A673 (cell line): Measurements from ENCODE around the gene NEAT1. TPM values are rescaled to one million over a fixed set of nuclear protein-coding genes. Genes with fewer than 3 reads are reported as not detected.
A peak's percentile ranks its signal among the peaks of the same experiment; 100 is the strongest.

Source experiments
- Bru-seq: library from RNA; stranded (reverse); fragments of 400-500 nt; gene quantifications from one replicate; lab custom pipeline; 2021; lab: Mats Ljungman, UMichigan
- BruChase-seq, 2 experiments: library from RNA; stranded (reverse); fragments of 400-500 nt; gene quantifications; one replicate each; lab custom pipeline; 2021; lab: Mats Ljungman, UMichigan
- BruUV-seq: library from RNA; stranded (reverse); fragments of 400-500 nt; replicated peaks from 2 replicates; lab custom pipeline; 2021; lab: Mats Ljungman, UMichigan
- CTCF ChIA-PET: fragments of 300-600 bp; sonication (Branson Sonifier 250); formaldehyde crosslinking; loops from one replicate; lab custom pipeline; 2022; ENCODE audit warnings: antibody characterized with exemption; lab: Charles Lee
- POLR2A ChIA-PET: fragments of 300-600 bp; sonication (Branson Sonifier 250); formaldehyde crosslinking; loops from one replicate; lab custom pipeline; 2022; ENCODE audit warnings: antibody characterized with exemption; ENCODE audit not compliant: low non-redundant PET; lab: Charles Lee
- DNase-seq: peaks from one replicate; pipeline ENCODE4 v3.0.0-alpha.2; 2015; ENCODE audit warnings: low spot score
- H3K27ac ChIP-seq: fragments of 200-600 bp; sonication (generic); 2 replicates; pipeline ENCODE4 v1.5.1; 2016; ENCODE audit warnings: mixed run types, low read depth, mild to moderate bottlenecking, mixed read lengths, antibody characterized with exemption, low read length; ENCODE audit not compliant: poor library complexity, severe bottlenecking
- H3K27me3 ChIP-seq: fragments of 200-600 bp; sonication (generic); replicated peaks from 2 replicates; pipeline ENCODE4 v1.6.1; 2017; ENCODE audit warnings: mixed run types, low read depth, mild to moderate bottlenecking, mixed read lengths, antibody characterized with exemption, low read length; ENCODE audit not compliant: insufficient read depth, poor library complexity
- H3K36me3 ChIP-seq: fragments of 200-600 bp; sonication (generic); 2 replicates; pipeline ENCODE4 v1.6.1; 2016; ENCODE audit warnings: mixed run types, mild to moderate bottlenecking, mixed read lengths, antibody characterized with exemption, low read length; ENCODE audit not compliant: insufficient read depth, poor library complexity, severe bottlenecking
- H3K4me1 ChIP-seq: fragments of 200-600 bp; sonication (generic); 2 replicates; pipeline ENCODE4 v1.6.1; 2017; ENCODE audit warnings: mixed run types, mild to moderate bottlenecking, mixed read lengths, antibody characterized with exemption, low read length; ENCODE audit not compliant: insufficient read depth, poor library complexity, severe bottlenecking
- H3K4me3 ChIP-seq: fragments of 200-600 bp; sonication (generic); 2 replicates; pipeline ENCODE4 v1.5.1; 2016; ENCODE audit warnings: low read depth, mixed run types, mild to moderate bottlenecking, mixed read lengths, low read length; ENCODE audit not compliant: poor library complexity, severe bottlenecking
- H3K9me3 ChIP-seq: fragments of 200-600 bp; sonication (generic); 2 replicates; pipeline ENCODE4 v1.6.1; 2016; ENCODE audit warnings: mixed run types, low read depth, mild to moderate bottlenecking, mixed read lengths, antibody characterized with exemption, low read length; ENCODE audit not compliant: poor library complexity, severe bottlenecking
- EZH2 ChIP-seq: fragments of 200-600 bp; sonication (generic); IDR thresholded peaks from 2 replicates; pipeline ENCODE4 v1.6.1; 2017; ENCODE audit warnings: borderline replicate concordance, low read depth, mild to moderate bottlenecking, mixed read lengths, antibody characterized with exemption, low read length; ENCODE audit not compliant: poor library complexity, severe bottlenecking
- intact Hi-C: fragments of 100-400 bp; cut with micrococcal nuclease; formaldehyde crosslinking; loops from one replicate; pipeline ENCODE4 v1.10.0; 2022; ENCODE audit not compliant: unreplicated experiment
- long read RNA-seq: library from polyadenylated mRNA; stranded (forward); transcript quantifications from one replicate; pipeline ENCODE4 v2.0.0, GENCODE V29; 2022
- total RNA-seq: library from RNA; stranded (reverse); gene quantifications from 2 replicates; pipeline ENCODE4 v1.2.3, GENCODE V29; 2021
- TF ChIP-seq, protein P1 (sequence below): fragments of 300-800, 200-600 bp; sonication (generic); conservative IDR thresholded peaks from 2 replicates; pipeline ENCODE4 v1.5.1; 2017; ENCODE audit warnings: low read depth, mild to moderate bottlenecking, antibody characterized with exemption, low read length, moderate library complexity, mixed read lengths

NEAT1 gene
- total RNA-seq (196 and 211 TPM in 2 replicates), Bru-seq, nascent RNA (percentile 99 among the genes with signal in this experiment), BruChase-seq, experiment 1, labeled RNA remaining after a 2-hour chase (percentile 99 among the genes with signal in this experiment), BruChase-seq, experiment 2, labeled RNA remaining after a 6-hour chase (percentile 99 among the genes with signal in this experiment)
- long read RNA-seq, full-length matches to known transcripts: 213 of 213 reads
- long read RNA-seq, partial matches to known transcripts: 0 of 213 reads
- long read RNA-seq, other reads (novel, unspliced or antisense): 0 of 213 reads

DNA sequence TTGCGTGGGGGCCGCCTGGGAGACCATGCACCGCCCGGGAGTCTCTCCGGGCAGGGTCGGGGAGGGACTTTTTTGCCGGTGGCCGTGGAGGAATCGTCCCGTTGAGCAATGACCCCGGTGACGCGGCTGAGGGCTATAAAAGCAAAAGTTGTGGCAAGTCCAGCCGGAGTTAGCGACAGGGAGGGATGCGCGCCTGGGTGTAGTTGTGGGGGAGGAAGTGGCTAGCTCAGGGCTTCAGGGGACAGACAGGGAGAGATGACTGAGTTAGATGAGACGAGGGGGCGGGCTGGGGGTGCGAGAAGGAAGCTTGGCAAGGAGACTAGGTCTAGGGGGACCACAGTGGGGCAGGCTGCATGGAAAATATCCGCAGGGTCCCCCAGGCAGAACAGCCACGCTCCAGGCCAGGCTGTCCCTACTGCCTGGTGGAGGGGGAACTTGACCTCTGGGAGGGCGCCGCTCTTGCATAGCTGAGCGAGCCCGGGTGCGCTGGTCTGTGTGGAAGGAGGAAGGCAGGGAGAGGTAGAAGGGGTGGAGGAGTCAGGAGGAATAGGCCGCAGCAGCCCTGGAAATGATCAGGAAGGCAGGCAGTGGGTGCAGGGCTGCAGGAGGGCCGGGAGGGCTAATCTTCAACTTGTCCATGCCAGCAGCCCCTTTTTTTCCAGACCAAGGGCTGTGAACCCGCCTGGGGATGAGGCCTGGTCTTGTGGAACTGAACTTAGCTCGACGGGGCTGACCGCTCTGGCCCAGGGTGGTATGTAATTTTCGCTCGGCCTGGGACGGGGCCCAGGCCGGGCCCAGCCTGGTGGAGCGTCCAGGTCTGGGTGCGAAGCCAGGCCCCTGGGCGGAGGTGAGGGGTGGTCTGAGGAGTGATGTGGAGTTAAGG, at the start of gene NEAT1:
NEAT1 (plus strand) TSS at position 166 of the 883 bp plus-strand sequence.
- DNase-seq: peak; percentile 93
- Histone ChIP-seq H3K9me3 (no peaks in the 10 kb centered on the region), H3K4me1 (peaks cover 78% of the 10 kb centered on the region), H3K27ac (peak within 1 kb of the TSS; percentile 100), H3K4me3 (peak within 1 kb of the TSS; percentile 66), H3K27me3 (no peaks in the 10 kb centered on the region), H3K36me3 (peaks cover 36% of the 10 kb centered on the region)
- POLR2A ChIA-PET: interaction anchor here (0.6 to 1.6 kb wide), 10 partner anchors 24 to 554 kb away, joined by 3 to 19 read pairs (median 5); partner anchors contain the start of gene MALAT1
- TF ChIP-seq EZH2: no peak
- TF ChIP-seq, protein P1, sequence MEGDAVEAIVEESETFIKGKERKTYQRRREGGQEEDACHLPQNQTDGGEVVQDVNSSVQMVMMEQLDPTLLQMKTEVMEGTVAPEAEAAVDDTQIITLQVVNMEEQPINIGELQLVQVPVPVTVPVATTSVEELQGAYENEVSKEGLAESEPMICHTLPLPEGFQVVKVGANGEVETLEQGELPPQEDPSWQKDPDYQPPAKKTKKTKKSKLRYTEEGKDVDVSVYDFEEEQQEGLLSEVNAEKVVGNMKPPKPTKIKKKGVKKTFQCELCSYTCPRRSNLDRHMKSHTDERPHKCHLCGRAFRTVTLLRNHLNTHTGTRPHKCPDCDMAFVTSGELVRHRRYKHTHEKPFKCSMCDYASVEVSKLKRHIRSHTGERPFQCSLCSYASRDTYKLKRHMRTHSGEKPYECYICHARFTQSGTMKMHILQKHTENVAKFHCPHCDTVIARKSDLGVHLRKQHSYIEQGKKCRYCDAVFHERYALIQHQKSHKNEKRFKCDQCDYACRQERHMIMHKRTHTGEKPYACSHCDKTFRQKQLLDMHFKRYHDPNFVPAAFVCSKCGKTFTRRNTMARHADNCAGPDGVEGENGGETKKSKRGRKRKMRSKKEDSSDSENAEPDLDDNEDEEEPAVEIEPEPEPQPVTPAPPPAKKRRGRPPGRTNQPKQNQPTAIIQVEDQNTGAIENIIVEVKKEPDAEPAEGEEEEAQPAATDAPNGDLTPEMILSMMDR: 0 out of 2 replicates have a peak, but pooled peaks have one; percentile 9
- intact Hi-C loops: loop anchor here (2.0 kb wide), 1 partner anchor 54 kb away; no protein-coding TSS in a partner anchor
- TSS peak; percentile 46 for BruUV-seq
- CTCF ChIA-PET: interaction anchor here (0.6 to 0.7 kb wide), 3 partner anchors 102 to 465 kb away, joined by 3 to 4 read pairs (median 3); partner anchors contain the start of genes FIBP and SCYL1

DNA sequence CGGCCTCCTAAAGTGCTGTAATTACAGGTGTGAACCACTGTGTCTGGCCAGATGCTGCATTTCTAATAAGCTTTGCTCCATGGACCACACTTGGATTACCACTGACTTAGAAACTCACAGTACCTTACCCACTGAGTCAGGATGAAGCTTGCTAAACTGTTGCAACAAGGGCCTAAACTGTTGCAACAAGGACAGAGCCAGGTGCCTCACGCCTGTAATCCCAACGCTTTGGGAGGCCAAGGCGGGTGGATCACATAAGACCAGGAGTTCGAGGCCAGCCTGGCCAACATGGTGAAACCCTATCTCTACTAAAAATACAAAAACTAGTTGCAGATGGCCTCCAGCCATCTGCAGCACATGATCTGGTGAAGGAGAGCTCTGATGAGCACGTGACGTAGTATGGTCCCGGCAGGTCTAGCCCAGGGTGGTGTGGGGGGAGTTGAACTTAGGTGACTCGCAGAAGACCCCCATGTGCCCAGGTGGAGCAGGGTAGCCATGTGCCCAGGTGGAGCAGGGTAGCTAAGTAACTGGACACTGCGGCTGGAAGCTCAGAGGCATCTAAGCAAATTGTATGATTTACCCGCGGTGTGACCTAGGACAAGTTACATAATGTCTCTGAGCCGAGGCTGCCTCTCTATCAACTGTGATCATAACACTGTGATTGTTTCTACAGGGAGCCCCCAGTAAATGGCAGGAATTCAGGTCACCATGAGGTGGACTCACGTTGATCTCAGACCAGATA, 48.6 kb upstream of the NEAT1 start:
- no peak overlapping the region for H3K27ac ChIP-seq
- TF ChIP-seq, protein P1: no peak
- no peak for TF ChIP-seq EZH2
- no peaks in the 10 kb centered on the region for H3K27me3 ChIP-seq
- intact Hi-C loops: no loop called here
- DNase-seq: no peak
- no TSS peak for BruUV-seq
- ChIA-PET CTCF (no interaction called here), POLR2A (no interaction called here)
- no peak overlapping the region for H3K4me3 ChIP-seq
- H3K9me3 ChIP-seq: no peaks in the 10 kb centered on the region
- no peaks in the 10 kb centered on the region for H3K4me1 ChIP-seq
- H3K36me3 ChIP-seq: no peaks in the 10 kb centered on the region

DNA sequence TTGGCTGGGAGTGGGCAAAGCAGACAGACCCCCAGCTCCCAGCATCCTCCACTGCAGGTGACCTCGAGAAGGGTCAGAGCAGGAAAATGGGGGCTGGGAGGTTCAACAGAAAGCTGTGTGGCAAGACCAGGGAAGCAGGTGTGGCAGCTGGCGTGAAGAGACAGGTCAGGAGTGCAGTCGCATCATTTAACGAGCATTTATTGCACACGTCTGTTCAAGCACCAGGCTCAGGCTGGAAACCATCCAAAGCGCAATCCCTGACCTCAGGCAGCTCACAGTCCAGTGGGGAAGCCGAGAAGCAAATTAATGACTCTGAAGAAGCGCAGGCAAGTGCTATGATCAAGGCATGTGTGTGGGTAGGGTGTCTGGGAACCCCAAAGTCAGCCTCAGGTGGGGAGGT, 47.6 kb upstream of the NEAT1 start:
- no peaks in the 10 kb centered on the region for H3K9me3 ChIP-seq

More for the DNA sequence above, 47.6 kb upstream of the NEAT1 start:
- CTCF ChIA-PET: no interaction called here
- Histone ChIP-seq H3K27me3 (no peaks in the 10 kb centered on the region), H3K4me3 (no peak overlapping the region), H3K4me1 (no peaks in the 10 kb centered on the region), H3K27ac (no peak overlapping the region), H3K36me3 (no peaks in the 10 kb centered on the region)
- POLR2A ChIA-PET: no interaction called here
- no TSS peak for BruUV-seq
- TF ChIP-seq, protein P1: no peak
- TF ChIP-seq EZH2: no peak
- no peak for DNase-seq
- intact Hi-C loops: no loop called here
